Esophagus squamous epithelium (tissue), 5 donors: ENCODE results near the gene SRGAP3. TPM values are rescaled to one million over a fixed set of nuclear protein-coding genes. Genes with fewer than 3 reads are reported as not detected.
A peak's percentile ranks its signal among the peaks of the same experiment; 100 is the strongest.

Experiments used
- DNase-seq: peaks from one replicate; lab custom pipeline; 2025; lab: John Stamatoyannopoulos, UW
- H3K27ac ChIP-seq, 4 donors: fragments of 200-600 bp; sonication (generic); one replicate each; pipeline ENCODE4 v1.5.1; 2016 to 2019; ENCODE audit warnings: mild to moderate bottlenecking in 1 of 4
- H3K27me3 ChIP-seq, 4 donors: fragments of 200-600 bp; sonication (generic); 1 replicate in 3 of 4; 2 replicates in 1 of 4; pipeline versions ENCODE4 v1.5.1 to v1.6.0; 2017 to 2021; ENCODE audit warnings: antibody characterized with exemption in 1 of 4
- H3K36me3 ChIP-seq, 3 donors: fragments of 200-600 bp; sonication (generic); one replicate each; pipeline ENCODE4 v1.5.1; 2016 to 2019
- H3K4me1 ChIP-seq, 3 donors: fragments of 200-600 bp; sonication (generic); one replicate each; pipeline ENCODE4 v1.5.1; 2017 to 2019
- H3K4me3 ChIP-seq, 4 donors: fragments of 200-600 bp; sonication (generic); 1 replicate in 3 of 4; 2 replicates in 1 of 4; pipeline ENCODE4 v1.5.1; 2016 to 2019; ENCODE audit warnings: mild to moderate bottlenecking in 2 of 4, moderate library complexity in 1 of 4
- H3K9me3 ChIP-seq, 3 donors: fragments of 200-600 bp; sonication (generic); one replicate each; pipeline ENCODE4 v1.5.1; 2016 to 2019
- POLR2A ChIP-seq, 4 donors: fragments of 450-650 bp; IDR thresholded peaks; one replicate each; pipeline ENCODE4 v1.6.1; 2017; ENCODE audit warnings: antibody characterized with exemption in 4 of 4, mild to moderate bottlenecking in 4 of 4, moderate library complexity in 3 of 4
- WGBS, 2 donors: methylation state at CpG; one replicate each; pipeline ENCODE4 v1.1.5; 2018; 5-methylcytosine and 5-hydroxymethylcytosine counted together
- intact Hi-C: fragments of 100-400 bp; cut with DNase I; formaldehyde crosslinking; loops from one replicate; pipeline ENCODE4 v1.15.0; 2022
- total RNA-seq, 4 donors: library from RNA; depleted of rRNA; stranded (reverse); fragments of >200 nt; gene quantifications; one replicate each; pipeline ENCODE4 v1.1.0, GENCODE V29; 2016
- TF ChIP-seq, protein P1 (sequence below), 6 experiments: fragments of 450-650 bp in 4 of 6; fragments of 200-600 bp in 2 of 6; sonication (generic) in 2 of 6; IDR thresholded peaks; one replicate each; pipeline ENCODE4 v1.5.1; 2016 to 2019; ENCODE audit warnings: antibody characterized with exemption in 6 of 6, mild to moderate bottlenecking in 4 of 6, moderate library complexity in 4 of 6
- donor health status: DM: yes; HTN: yes; CAD: no.

Gene SRGAP3
- total RNA-seq, 4 donors from 2014 or later, result 4.0 to 15.8 (median 6.6) TPM

DNA sequence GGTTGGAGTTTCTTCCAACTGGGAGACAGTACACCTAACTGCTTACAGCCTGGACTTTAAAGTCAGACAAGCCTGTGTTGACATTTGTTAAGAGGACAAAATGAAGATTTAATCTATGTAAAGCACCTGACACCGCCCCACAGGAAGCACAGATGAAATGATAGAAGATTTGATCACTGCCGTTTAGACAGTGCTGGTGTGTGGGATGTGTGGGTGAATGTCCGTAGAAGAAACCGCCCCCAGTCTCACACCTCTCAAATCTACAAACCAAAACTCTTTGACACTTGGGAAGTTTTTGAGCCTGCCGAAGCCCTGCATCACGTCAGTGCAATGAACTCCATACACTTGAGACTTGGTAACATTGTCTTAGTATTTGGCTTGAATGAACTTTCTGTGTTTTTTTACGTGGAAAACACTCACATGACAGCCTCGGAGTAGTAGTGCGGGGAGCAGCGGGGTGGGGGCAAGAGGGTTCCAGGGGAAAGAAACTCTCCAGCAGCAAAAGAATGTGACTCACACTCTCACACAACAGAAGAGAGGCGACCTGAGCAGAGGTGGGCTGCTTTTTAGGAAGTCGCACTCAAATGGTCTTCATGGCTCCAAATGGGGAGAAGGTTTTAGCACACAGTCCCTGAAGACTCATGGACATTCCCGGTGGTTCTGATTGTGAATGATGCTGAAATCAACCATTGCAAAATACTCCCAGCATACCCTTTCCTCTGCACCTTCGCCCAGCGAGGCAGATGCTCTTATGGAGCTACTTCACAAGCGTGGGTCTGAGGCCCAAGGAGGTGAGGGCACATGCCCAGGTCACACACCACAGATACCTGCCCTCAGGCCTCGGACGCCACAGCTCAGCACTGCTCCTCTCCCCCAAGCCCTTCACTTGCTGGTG, 79.2 kb downstream of the SRGAP3 start:
- Histone ChIP-seq H3K4me3 (no peak overlapping the region), H3K27ac (peak overlapping the region; percentile 61 to 81 (median 72)), H3K9me3 (no peaks in the 10 kb centered on the region), H3K27me3 (no peaks in the 10 kb centered on the region), H3K36me3 (no peaks in the 10 kb centered on the region), H3K4me1 (peaks cover 19 to 75% (median 40%) of the 10 kb centered on the region in 3 donors)
- DNase-seq, result no peak
- intact Hi-C loops, result no loop called here
- 69 to 73% methylated on average over 14 to 15 of the region's 18 CpGs for WGBS, 2 donors
- TF ChIP-seq POLR2A (IDR thresholded peaks at IDR 0.05), result no peak

DNA sequence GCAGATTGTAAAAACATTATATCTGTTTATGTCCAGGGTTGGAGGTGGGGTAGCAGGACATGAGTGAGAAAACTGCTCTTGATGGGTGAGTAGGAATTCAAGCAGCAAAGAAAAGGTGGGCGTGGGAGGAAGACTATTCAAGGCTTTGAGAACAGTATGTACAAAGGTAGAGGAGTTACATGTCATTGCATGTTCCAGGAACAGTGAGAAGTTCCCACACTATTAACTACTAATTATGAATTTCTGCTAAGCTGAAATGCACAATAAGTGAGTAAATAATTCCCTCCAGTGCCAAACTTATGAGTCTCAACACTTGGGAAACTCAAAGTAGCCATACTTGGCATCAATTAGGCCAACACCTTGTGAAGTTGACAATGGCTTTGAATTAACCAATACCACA, 80.1 kb downstream of the SRGAP3 start:
- intact Hi-C loops, result no loop called here
- TF ChIP-seq, protein P1, sequence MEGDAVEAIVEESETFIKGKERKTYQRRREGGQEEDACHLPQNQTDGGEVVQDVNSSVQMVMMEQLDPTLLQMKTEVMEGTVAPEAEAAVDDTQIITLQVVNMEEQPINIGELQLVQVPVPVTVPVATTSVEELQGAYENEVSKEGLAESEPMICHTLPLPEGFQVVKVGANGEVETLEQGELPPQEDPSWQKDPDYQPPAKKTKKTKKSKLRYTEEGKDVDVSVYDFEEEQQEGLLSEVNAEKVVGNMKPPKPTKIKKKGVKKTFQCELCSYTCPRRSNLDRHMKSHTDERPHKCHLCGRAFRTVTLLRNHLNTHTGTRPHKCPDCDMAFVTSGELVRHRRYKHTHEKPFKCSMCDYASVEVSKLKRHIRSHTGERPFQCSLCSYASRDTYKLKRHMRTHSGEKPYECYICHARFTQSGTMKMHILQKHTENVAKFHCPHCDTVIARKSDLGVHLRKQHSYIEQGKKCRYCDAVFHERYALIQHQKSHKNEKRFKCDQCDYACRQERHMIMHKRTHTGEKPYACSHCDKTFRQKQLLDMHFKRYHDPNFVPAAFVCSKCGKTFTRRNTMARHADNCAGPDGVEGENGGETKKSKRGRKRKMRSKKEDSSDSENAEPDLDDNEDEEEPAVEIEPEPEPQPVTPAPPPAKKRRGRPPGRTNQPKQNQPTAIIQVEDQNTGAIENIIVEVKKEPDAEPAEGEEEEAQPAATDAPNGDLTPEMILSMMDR (IDR thresholded peaks at IDR 0.05), result no peak
- TF ChIP-seq POLR2A (IDR thresholded peaks at IDR 0.05), result no peak
- 38 to 58% methylated on average over 1 of the region's 1 CpG for WGBS, 2 donors
- Histone ChIP-seq H3K4me1 (peaks cover 19 to 66% (median 40%) of the 10 kb centered on the region in 3 donors), H3K36me3 (no peaks in the 10 kb centered on the region), H3K4me3 (no peak overlapping the region), H3K27me3 (no peaks in the 10 kb centered on the region), H3K27ac (peak overlapping the region; percentile 61 to 81 (median 72)), H3K9me3 (no peaks in the 10 kb centered on the region)
- DNase-seq, result no peak

DNA sequence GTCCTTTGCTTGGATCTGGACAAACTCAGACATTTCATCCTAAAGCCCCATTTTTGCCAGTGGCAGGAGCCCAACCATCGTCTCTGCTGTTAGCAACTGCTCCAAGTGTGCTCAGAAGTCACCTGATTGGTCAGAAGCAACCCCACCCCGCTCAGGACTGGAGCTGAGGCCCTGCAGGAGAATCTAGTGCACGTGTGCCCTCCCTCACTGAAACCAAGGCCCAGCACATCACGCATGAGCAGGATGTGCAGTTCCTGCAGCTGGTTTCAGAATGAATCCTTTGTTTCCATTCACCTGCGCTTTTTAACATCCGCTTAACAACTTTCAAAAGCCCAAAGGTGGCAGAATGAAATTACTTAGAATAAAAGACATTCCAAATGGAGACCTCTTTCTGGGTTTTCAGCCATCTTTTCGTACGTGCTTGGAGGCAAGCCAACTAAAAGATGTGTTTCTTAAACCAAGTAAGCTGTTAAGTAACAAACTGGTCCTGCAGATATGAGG, 81.2 kb downstream of the SRGAP3 start:
- DNase-seq, result no peak
- Histone ChIP-seq H3K4me1 (peaks cover 19 to 56% (median 40%) of the 10 kb centered on the region in 3 donors), H3K9me3 (no peaks in the 10 kb centered on the region), H3K27me3 (no peaks in the 10 kb centered on the region), H3K27ac (peak overlapping the region; percentile 58 to 81 (median 69)), H3K36me3 (no peaks in the 10 kb centered on the region), H3K4me3 (no peak overlapping the region)
- TF ChIP-seq, protein P1 (IDR thresholded peaks at IDR 0.05), result no peak
- no peak for TF ChIP-seq POLR2A (IDR thresholded peaks at IDR 0.05)
- intact Hi-C loops, result no loop called here
- WGBS, 2 donors, result 44 to 50% methylated on average over 8 of the region's 8 CpGs

DNA sequence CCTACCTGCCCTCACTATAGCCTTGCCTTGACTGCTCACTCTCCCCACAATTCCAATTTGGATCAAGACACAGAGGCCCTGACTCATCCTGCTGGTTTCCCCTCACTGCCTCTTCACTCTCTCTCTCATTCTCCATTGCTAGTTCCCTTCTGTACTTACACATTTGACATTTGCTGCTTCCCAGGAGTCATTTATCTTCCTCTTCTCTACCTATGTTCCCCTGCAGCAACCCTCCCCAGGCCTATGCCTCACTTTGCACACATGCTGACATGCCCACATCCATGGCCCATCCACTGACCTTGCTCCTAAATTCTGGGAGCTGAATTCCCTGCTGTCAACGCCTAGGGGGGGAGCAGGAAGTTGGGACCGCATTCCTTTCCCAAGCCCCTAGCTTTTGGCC, 82.2 kb downstream of the SRGAP3 start:
- no peak for DNase-seq
- 82 to 100% methylated on average over 2 of the region's 2 CpGs for WGBS, 2 donors
- Histone ChIP-seq H3K27me3 (no peaks in the 10 kb centered on the region), H3K27ac (no peak overlapping the region), H3K4me3 (no peak overlapping the region), H3K4me1 (peaks cover 19 to 49% (median 31%) of the 10 kb centered on the region in 3 donors), H3K36me3 (no peaks in the 10 kb centered on the region), H3K9me3 (no peaks in the 10 kb centered on the region)
- TF ChIP-seq, protein P1 (IDR thresholded peaks at IDR 0.05), result no peak
- no peak for TF ChIP-seq POLR2A (IDR thresholded peaks at IDR 0.05)
- intact Hi-C loops, result no loop called here

DNA sequence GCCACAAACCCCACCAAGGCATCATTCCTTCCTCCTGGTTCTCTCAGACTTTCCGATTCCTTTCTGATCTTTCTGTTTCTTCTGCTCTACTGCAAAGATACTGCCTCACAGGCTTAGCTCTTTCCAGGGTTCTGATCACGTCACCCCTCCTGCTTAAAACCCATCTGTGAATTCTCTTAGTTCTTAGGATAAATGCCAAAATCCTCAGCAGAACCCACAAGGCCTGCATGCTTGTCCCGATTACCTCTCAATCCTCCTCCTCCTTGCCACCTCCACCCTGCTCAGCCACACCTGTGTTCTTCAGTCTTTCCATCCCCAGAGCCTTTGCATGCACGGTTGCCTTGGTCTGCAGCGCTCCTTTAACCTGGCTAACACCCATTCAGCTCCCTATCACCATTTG, 84.0 kb downstream of the SRGAP3 start:
- no peak for DNase-seq
- H3K36me3 ChIP-seq, result no peaks in the 10 kb centered on the region
- no peak overlapping the region for H3K4me3 ChIP-seq
- peaks cover 17 to 38% (median 26%) of the 10 kb centered on the region in 3 donors for H3K4me1 ChIP-seq
- no peaks in the 10 kb centered on the region for H3K27me3 ChIP-seq
- intact Hi-C loops, result no loop called here
- no peak for TF ChIP-seq POLR2A (IDR thresholded peaks at IDR 0.05)
- TF ChIP-seq, protein P1 (IDR thresholded peaks at IDR 0.05), result no peak
- H3K9me3 ChIP-seq, result no peaks in the 10 kb centered on the region
- no peak overlapping the region for H3K27ac ChIP-seq
- WGBS, 2 donors, result 84% methylated on average over 5 of the region's 5 CpGs
